Ammon's horn (tissue), 1 donor: Measurements from ENCODE around the gene PITPNC1.

Source experiments
- DNase-seq: peaks from one replicate; pipeline ENCODE4 v3.0.0-alpha.2; 2016; ENCODE audit warnings: low spot score

The PITPNC1 gene

DNA sequence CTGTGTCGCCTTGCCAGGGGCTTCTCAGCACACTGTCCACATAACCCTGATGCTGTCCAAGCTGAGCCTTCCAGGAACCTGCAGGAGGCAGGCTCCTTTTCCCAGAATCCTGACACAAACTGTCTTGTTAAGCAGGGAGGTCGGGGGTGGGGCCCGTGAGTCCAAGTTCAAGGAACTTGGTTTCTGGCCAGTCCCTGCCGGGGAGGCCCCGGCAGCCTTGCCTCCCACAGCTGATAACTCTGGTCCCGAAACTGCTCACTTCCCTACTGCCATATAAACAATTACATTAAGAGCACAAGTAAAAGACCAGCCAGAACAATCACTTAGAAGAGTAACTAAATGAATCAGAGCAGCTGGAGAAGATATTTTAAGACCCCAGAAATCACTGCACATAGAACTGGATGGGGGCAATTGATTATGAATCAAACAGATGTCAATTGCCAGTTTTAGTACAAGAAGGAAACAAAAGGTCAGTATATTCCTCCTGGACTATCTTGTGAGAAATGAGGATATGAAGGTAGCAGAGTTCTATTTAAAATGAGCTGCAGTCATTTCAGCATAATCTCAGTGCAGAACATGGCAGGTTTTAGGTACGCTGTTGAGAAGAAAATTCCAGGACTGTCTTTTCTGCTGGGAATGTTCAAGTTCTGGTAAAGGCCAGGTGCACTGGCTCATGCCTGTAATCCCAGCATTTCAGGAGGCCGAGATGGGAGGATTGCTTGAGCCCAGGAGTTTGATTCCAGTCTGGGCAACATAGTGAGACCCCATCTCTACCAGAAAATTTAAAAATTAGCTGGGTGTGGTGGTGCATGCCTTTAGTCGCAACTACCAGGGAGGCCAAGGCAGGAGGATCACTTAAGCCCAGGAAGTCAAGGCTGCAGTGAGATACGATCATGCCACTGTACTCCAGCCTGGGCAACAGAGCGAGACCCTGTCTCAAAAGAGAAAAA is 169.8 kb downstream of the PITPNC1 start:
- DNase-seq = peak; percentile 68

DNA sequence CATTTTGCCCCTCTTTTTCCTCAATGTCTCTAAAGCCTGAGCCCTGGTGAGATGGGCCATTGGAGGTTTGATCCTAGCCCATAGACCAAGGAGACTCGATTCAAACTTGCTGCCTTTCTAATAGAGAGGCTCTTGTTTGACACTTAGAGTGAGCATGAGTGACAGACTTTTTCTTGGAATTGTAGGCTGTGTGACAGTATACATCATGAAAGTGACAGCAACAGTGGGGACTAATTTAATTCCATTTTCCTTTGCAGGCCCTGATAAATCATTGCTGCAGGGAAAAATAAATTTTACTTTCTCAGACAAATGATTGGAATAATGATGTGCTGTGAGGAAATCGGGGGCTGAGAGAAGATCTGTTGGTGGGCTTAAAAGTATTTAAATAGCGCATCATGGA is 171.6 kb downstream of the PITPNC1 start:
- no peak for DNase-seq

DNA sequence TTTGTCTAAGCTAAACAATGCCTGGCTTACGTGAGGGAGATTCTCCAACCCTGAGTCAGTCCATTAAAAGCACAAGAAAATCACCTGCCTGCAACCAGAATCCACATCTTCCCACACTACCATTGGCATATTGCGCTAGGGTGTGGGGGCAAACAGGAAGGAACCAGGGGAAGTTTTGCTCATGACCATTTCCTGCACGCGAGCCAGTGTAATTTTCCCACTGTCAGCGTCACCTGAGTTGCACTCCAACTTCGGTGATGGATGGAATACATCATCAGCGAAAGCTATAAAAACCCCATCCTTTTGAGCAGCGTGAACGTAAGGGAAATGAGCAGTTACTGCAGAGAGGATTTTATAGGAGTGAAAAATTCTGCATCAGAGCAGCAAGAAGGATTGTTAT is 172.7 kb downstream of the PITPNC1 start:
- no peak for DNase-seq

DNA sequence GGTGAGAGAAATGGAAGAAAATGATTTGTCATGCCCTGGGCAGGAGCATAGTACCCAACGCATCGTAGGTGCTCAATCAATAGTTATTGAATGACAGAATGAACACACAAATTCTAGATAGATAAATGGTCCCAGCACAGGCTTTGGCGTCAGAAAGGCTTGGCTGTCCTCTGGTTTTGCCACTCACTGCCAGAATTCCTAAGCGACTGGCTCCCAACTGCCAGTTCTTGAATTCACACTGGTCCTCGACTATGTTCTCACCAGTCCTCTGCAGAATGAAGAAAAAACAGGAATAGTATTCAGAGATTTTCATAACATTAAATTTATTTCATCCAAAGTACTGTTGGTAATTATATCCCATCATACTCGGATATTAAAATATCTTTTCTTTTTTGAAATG is 177.6 kb downstream of the PITPNC1 start:
- no peak for DNase-seq

DNA sequence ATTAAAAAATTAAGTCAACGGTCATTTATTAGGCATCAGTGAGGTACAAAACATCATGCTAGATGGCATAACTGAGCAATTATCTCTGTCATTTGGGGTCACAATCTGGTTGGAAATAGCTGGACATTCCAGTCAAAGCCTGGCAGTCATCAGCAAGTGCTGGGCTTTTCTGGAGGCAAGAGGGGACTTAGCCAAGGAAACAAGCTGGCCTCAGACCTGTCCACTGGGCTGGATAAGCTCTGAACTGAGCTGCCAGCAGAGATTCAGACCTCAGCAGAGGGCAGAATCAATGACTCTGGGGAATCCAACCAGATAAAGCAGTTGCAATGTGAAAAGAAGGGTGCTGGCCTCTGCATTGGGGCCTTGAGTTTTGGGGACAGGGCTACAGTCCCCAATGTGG is 178.8 kb downstream of the PITPNC1 start:
- DNase-seq = no peak

DNA sequence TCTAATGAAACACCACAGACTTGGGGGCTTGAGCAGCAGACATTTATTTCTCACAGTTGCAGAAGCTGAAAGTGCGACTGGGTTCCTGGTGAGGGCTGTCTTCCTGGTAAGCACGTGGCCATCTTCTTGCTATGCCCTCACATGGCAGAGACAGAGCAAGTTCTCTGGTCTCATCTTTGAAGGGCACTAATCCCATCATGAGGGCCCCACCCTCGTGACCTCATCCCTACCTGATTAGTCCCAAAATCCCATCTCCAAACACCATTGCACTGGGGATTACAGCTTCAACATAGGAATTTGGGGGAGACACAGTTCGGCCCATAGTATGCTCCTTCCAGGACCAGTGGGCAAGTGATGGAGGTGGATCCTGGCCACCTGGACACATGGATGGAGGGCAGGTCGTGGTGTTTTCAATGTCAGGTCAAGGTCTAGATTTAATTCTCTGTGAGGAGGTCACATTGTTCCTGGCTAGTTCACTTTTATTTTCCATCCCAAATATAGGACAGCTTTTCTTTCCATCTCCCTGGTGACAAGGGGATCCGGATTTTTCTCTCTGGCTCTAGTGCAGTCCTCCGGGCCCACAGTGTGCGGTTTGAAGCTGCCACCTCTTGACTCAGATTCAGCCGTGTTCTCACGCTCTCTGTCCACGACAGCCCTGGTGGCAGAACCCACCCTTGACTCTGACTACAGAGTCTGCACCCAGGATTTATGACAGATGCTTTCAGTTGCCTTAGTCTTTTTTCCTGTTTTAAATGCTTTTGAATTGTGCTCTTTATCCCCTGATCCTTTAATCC is 180.2 kb downstream of the PITPNC1 start:
- DNase-seq = no peak

DNA sequence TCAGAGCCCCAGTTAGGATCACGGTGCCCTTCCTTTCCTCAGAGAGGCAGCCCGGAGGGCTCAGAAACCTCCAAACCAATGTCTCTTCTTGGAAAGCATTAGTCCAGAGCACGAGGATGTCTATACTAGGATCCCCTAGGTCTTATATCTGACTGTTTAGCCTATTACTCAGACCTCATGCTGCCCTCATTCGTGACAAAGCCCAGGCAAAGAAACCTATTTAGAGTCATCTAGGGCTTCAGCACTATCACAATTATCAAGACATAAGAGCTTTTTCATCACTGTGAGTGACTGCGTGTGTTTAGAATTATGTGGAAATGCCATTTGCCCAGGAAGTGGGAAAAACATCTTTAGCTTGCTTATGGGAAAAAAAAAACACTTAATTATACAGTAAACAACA is 180.8 kb downstream of the PITPNC1 start:
- no peak for DNase-seq

DNA sequence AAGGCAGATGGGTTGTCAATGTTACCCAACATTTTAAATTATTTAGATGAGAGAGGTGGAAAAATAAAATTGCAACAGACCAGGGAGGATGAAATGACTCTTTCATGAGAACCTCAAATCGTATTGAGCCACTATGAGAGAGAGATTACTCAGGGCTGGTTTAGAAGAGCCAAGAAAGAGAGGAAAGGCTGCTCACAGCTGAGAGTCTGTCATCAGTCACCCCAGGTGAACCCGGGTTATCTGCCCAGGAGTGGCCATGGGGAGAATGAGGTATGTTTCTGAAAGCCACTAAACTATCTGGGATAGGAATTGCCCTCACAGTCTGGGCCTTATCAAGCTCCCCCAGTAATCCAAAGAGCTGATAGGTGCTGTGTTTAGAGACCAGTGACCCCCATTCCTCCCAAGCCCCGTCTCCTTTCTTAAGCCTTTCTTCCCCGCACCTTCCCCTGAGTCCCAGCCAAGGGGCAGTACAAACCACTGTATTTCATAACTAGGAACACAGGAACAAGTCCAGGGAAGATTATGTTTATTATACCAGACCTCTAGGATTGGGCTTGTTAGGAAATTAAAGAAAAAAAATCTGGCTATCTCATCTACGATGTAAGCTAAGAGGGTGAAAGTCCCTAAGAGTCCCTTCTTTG is 181.8 kb downstream of the PITPNC1 start:
- DNase-seq = no peak

DNA sequence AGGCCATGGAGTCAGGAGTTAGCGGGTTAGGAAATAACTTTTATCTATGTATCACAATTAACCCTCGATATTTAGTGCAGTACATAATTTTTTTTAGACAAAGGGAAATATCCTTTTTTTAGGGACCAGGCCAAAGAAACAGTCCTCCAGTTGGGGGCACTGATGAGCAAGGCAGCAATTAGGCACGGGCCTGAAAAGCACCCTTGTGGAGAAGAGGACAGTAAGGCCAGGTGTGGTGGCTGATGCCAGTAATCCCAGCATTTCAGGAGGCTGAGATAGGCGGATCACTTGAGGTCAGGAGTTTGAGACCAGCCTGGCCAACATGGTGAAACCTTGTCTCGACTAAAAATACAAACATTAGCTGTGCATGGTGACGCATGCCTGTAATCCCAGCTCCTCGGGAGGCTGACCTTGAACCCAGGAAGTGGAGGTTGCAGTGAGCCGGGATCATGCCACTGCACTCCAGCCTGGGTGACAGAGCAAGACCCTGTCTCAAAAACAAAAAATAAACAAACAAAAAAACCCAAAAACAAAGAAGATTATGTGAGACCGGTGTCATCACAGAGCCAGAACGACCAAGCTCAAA is 182.4 kb downstream of the PITPNC1 start:
- no peak for DNase-seq

DNA sequence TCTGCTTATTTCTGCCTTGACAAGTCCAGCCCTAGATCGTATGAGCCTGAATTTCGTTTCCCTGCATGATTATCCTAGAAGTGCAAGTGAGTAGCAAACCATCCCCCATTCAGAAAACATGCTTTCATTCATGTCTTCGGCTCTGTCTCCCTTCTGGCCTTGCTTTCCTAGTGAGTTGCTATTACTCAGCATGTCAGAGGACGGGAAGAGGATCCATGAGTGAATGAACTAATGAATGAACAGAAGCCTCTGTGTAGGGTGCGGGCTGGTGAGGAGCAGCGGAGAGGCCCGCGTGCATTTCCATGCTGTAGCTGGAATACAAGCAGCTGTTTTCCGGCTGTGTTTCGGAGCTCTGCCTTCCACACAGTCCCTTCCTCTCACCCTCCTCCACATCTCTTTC is 184.9 kb downstream of the PITPNC1 start:
- no peak for DNase-seq

DNA sequence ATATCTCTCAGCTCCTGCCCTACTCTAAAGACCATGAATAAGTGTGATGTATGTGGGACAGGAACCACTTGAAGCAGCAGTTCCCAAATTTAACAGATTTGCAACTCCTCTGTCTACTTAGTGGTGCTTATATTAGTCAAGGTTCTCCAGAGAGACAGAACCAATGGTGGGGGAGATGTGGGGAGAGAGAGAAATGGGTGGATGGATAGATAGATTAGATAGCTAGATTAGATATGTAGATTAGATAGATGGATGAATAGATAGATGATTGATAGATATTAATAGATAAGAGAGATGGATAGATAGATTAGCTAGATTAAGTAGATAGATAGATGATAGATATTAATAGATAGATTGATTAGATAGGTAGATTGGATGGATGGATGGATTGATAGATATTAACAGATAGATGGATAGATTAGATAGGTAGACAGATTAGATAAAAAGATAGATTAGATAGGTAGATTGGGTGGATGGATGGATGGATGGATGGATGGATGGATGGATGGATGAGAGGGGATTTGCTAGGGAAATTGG is 186.7 kb downstream of the PITPNC1 start:
- no peak for DNase-seq

DNA sequence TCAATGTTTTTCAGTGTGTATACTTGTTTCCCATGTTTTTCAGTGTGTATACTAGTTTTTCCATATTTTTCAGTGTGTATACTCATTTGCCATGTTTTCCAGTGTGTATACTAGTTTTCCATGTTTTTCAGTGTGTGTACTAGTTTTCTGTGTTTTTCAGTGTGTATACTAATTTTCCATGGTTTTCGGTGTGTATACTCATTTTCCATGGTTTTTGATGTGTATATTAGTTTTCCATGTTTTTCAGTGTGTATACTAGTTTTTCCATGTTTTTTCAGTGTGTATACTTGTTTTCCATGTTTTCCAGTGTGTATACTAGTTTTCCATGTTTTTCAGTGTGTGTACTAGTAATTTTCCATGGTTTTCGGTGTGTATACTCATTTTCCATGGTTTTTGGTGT is 188.0 kb downstream of the PITPNC1 start:
- no peak for DNase-seq

DNA sequence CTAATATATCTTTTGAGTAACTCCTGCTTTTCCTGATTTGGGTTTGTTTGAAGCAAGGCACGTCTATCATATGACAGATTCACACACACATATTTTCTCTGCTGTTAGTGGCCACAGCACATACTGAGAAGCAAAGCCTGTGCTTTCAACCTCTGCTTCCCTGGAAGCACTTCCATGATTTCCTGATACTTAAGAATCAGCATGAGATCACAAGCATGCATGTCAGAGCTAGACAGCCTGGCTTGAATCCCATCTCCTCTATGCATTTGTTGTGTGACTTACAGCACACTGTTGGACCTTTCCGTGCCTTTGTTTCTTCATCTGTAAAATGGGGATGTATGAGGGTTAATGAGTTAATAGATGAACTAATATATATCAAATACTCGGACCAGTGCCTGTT is 189.6 kb downstream of the PITPNC1 start:
- no peak for DNase-seq

DNA sequence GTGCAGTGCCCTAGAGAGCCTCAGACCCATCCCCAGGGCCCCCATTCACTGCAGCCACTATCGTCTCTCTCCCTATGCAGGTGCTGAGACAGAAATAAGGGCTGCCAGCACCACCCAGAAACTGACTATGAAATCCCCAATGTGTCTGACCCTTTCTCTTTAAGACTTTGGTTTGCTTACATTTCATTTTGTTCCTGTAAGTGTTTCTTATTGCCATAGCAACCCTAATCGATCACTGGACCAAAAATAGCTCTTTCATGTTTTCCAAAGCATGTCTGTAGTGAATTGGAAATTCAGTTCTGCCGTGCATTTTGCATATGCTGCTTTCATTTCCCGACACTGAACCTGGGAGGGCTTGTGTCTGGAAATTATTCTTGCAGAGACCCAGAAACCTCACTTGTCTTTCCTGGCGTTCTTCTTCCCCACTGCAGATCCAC is 192.0 kb downstream of the PITPNC1 start:
- no peak for DNase-seq

DNA sequence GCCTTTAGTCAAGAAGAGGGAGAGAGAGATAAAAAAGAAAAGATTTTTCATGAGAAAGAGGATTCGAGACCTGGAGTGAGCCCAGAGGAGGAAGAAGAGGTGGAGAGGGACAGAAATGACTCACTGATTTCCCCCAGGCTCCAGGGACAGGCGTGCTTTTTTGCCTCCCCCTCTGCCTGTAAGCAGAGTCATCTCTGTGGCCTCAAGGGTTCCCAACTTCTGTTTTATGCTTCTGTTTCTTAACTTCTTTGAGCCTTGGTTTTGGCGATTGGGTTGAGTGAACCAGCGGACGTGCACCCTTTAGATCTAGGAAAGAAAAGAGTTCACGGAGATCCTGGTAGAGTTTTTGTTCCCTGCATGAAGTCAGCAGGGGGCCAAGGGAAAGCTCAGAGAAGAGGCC is 192.8 kb downstream of the PITPNC1 start:
- DNase-seq = no peak

DNA sequence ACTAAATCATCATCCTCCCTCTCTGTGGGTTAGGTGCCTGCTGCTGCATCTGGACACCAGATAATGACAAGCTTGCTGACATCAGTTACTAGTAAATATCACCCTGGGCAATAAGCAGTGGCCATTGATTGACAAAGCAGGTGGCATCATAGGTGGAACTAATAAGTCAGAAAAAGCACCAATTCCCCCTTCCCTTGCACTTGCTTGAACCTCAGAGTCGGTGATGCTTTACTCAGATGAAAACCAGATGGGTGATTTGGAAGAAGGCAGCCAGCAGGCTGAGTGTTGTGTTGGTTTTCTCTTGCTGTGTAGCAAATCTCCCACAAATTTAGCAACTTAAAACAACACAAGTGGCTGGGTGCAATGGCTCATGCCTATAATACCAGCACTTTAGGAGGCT is 193.7 kb downstream of the PITPNC1 start:
- DNase-seq = no peak

DNA sequence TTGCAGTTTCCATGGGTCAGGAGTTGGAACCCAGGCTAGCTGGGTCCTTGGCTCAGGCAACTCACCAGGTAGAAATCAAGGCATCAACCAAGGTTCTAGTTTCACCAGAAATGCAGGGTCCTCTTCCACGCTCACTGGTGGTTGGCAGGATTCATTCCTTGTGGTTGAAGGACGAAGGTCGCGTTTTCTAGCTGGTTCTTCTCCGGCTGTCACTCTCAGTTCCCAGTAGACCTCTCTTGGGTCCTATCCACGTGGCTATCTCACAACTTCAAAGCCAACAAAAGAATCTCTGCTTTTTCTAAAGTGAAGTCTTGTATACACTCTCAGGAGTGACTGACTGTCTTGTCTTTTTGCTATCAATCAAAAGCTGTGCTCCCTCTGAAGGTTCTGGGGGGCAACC is 194.4 kb downstream of the PITPNC1 start:
- DNase-seq = no peak

DNA sequence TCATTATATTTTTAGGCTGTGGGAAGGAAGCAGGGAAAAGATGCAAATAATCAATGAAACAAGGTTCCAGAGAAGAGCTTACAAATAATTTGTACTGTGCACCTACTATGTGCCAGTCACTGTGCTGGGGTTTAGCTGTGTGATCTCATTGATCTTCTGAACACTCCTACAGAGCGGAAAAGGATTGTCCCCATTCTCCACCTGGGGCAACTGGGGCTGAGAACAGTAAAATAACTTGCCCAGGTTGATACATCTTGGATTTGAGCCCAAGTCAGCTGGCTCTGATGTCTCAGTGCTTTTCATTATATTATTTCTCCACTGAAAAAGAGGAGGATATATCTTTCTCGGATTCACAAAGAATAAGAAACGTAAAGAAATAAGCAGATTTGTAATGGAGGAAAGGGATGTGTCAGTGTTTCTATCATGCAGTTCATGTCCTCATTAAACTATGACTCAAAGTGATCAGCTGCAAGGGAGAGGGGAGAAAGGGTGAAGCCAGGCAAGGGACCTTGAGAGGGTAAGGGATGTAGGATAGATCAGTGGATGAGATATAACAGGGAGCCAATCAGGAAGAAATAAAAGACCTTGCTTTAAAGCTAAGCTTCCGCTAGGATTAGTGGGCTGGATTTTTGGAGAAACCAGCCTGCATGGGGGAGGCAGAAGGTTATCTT is 197.0 kb downstream of the PITPNC1 start:
- DNase-seq = no peak

DNA sequence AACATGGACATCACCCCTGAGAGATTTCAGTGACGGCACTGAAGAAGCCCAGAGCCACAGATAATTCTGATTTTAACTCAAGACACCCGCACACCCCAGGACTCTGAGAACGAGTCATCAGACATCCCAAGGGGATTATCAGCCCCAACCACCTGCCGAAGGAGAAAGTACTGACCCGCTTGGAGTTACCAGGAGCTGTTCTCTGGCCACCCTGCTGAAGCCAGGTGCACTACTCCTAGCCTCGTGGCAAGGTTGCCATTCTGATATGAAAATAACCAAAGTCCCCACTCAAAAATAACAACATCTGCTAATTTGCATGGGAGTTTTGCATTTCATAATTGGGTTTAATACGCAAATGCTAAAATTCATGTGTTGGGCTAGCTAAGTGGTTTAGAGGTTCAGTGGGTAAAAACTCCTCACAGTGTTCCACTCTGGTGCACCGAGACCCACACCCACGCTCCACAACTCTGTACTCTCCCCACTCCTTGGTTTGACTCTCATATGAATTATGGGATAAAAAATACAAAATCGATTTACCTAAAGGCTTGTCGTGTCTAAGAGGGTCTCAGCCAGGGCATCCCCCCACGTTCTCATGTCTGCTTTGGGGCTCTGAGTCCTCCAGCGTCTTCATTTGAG is 197.7 kb downstream of the PITPNC1 start:
- DNase-seq = no peak

DNA sequence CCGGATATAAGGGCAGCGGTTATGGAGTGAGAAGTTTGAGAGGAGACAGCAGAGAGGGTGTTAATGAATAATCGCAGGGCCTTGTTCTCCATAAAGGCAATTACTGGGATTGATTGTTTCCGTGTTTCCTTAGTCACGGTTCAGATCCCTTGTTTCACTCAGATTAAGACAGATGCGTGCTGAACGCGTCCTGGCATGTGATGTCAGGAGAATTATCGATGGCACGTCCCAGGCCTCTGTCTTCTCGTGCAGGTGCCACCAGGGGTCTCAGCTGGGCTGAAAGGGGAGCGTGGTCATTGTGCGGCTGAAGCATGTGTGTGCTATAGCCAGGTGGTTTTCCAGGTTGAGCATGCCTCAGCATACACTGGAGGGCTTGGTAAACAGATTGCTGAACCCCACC is 198.2 kb downstream of the PITPNC1 start:
- no peak for DNase-seq
